HepG2 (cell line): ENCODE results near the gene TRIM74. TPM values are rescaled to one million over a fixed set of nuclear protein-coding genes. Genes with fewer than 3 reads are reported as not detected.

Experiments used
- ATAC-seq: fragments of 200-7000 bp; cut with Tn5 transposase; 3 replicates; pipeline ENCODE4 v1.9.1; 2020; ENCODE audit warnings: mild to moderate bottlenecking, moderate library complexity
- BruUV-seq: library from RNA; stranded (reverse); fragments of 400-500 nt; replicated peaks from 2 replicates; lab custom pipeline; 2021; lab: Mats Ljungman, UMichigan
- CTCF ChIA-PET: fragments of 300-600 bp; formaldehyde crosslinking; extraction: SDS; loops from one replicate; lab custom pipeline; 2021; ENCODE audit warnings: low total read pairs, inconsistent platforms, low intra/inter-chr PET ratio; lab: Yijun Ruan, JAX
- POLR2A ChIA-PET: fragments of 350-600 bp; sonication (Branson Sonifier 250); formaldehyde crosslinking; loops from one replicate; lab custom pipeline; 2020; ENCODE audit warnings: antibody characterized with exemption, inconsistent platforms; lab: Yijun Ruan, JAX
- DNase-seq: peaks from one replicate; pipeline ENCODE4 v3.0.0-alpha.2; 2015; ENCODE audit warnings: low spot score
- FAIRE-seq: peaks from 3 replicates; lab custom pipeline; 2011; peaks lifted over from hg19 to GRCh38; lab: Jason Lieb, UNC
- H2AFZ ChIP-seq: one replicate; pipeline ENCODE4 v1.6.1; 2011; ENCODE audit warnings: low read length, inconsistent platforms
- H3K27ac ChIP-seq: fragments of 300-600 bp; 3 replicates; pipeline ENCODE4 v1.8.0; 2011; ENCODE audit warnings: mixed run types, mild to moderate bottlenecking, mixed read lengths, low read length, inconsistent platforms; ENCODE audit not compliant: insufficient read depth; ENCODE audit errors: extremely low read length
- H3K27me3 ChIP-seq, 2 experiments: fragments of 200-600 bp in 1 of 2; 2 replicates in 1 of 2; 3 replicates in 1 of 2; pipeline versions ENCODE4 v1.6.0 to v1.8.0; 2011; ENCODE audit warnings: low read length in 2 of 2, mild to moderate bottlenecking in 2 of 2, moderate library complexity in 2 of 2, inconsistent platforms in 1 of 2; ENCODE audit not compliant: insufficient read depth in 2 of 2, control insufficient read depth in 1 of 2
- H3K36me3 ChIP-seq, 2 experiments: fragments of 200-600 bp in 1 of 2; replicated peaks in 1 of 2; 2 replicates in 1 of 2; 3 replicates in 1 of 2; pipeline versions ENCODE4 v1.5.1 to v1.8.0; 2011; ENCODE audit warnings: low read length in 2 of 2, inconsistent platforms in 1 of 2; ENCODE audit not compliant: insufficient read depth in 2 of 2, control insufficient read depth in 1 of 2
- H3K4me1 ChIP-seq: 2 replicates; pipeline ENCODE4 v1.5.1; 2012; ENCODE audit warnings: low read length, inconsistent platforms; ENCODE audit not compliant: insufficient read depth
- H3K4me2 ChIP-seq: 2 replicates; pipeline ENCODE4 v1.6.0; 2011; ENCODE audit warnings: low read depth, low read length, inconsistent platforms
- H3K4me3 ChIP-seq, 3 experiments: fragments of 200-600 bp in 1 of 3; sonication (generic), shearing (Covaris generic) in 1 of 3; replicated peaks in 1 of 3; 2 replicates each; pipeline ENCODE4 v1.5.1; 2011 to 2016; ENCODE audit warnings: low read length in 3 of 3, inconsistent platforms in 2 of 3, low read depth in 2 of 3, mild to moderate bottlenecking in 2 of 3, control low read depth in 1 of 3, mixed read lengths in 1 of 3; ENCODE audit not compliant: insufficient read depth in 1 of 3
- H3K79me2 ChIP-seq: one replicate; pipeline ENCODE4 v1.6.1; 2011; ENCODE audit warnings: low read length, inconsistent platforms; ENCODE audit not compliant: insufficient read depth
- H3K9ac ChIP-seq: 2 replicates; pipeline ENCODE4 v1.6.0; 2011; ENCODE audit warnings: mild to moderate bottlenecking, low read depth, low read length, inconsistent platforms; ENCODE audit not compliant: insufficient read depth
- H3K9me3 ChIP-seq: 2 replicates; pipeline ENCODE4 v1.5.1; 2012; ENCODE audit warnings: mild to moderate bottlenecking, low read length
- H4K20me1 ChIP-seq: 2 replicates; pipeline ENCODE4 v1.6.0; 2011; ENCODE audit warnings: inconsistent platforms, mild to moderate bottlenecking, low read length, moderate library complexity; ENCODE audit not compliant: insufficient read depth
- ATF7-NPFF ChIP-seq: sonication (generic); formaldehyde crosslinking; IDR thresholded peaks from 2 replicates; pipeline ENCODE4 v1.8.1; 2023; ENCODE audit warnings: mild to moderate bottlenecking, low read depth, missing genetic modification reagents, moderate library complexity
- KDM1A ChIP-seq: IDR thresholded peaks from 2 replicates; pipeline ENCODE4 v1.6.1; 2016; ENCODE audit warnings: missing compliant biosample characterization
- KDM5A ChIP-seq: fragments of 200-600 bp; sonication (generic); IDR thresholded peaks from 2 replicates; pipeline ENCODE4 v1.7.0; 2018; ENCODE audit warnings: antibody characterized with exemption, mild to moderate bottlenecking, low read length, borderline replicate concordance
- MAF1 ChIP-seq: sonication (generic); formaldehyde crosslinking; IDR thresholded peaks from 2 replicates; pipeline ENCODE4 v1.5.0; 2020; ENCODE audit warnings: missing genetic modification reagents, borderline replicate concordance
- MIER2 ChIP-seq: IDR thresholded peaks from 2 replicates; pipeline ENCODE4 v1.6.1; 2016; ENCODE audit warnings: missing biosample characterization, missing genetic modification reagents
- PHF21A ChIP-seq: sonication (generic); formaldehyde crosslinking; IDR thresholded peaks from 2 replicates; pipeline ENCODE4 v1.5.0; 2020; ENCODE audit warnings: mild to moderate bottlenecking, missing genetic modification reagents
- ZNF264 ChIP-seq: sonication (generic); formaldehyde crosslinking; IDR thresholded peaks from 2 replicates; pipeline ENCODE4 v1.4.0; 2020; ENCODE audit warnings: missing genetic modification reagents
- WGBS: methylation state at CpG from one replicate; pipeline ENCODE4 v1.1.6; 2017; ENCODE audit warnings: low lambda C conversion rate; 5-methylcytosine and 5-hydroxymethylcytosine counted together
- in situ Hi-C: cut with HindIII; loops from 2 replicates; pipeline ENCODE4 v1.10.0; 2017; ENCODE audit warnings: low pct_unique_long_range_greater_than_20kb; ENCODE audit not compliant: extremely low pct_ligation_motif_present
- intact Hi-C: fragments of 100-400 bp; cut with micrococcal nuclease; formaldehyde crosslinking; loops from one replicate; pipeline ENCODE4 v1.10.0; 2022; ENCODE audit not compliant: unreplicated experiment
- polyA plus RNA-seq, 8 experiments: library from polyadenylated mRNA; depleted of rRNA in 3 of 8; stranded (reverse) in 7 of 8; unstranded in 1 of 8; fragments of >200 nt; fragmentation: Illumina TruSeq in 4 of 8; extraction: Trizol in 4 of 8; gene quantifications; 2 replicates each; pipeline versions ENCODE4 v1.2.1 to v1.2.3, GENCODE V29; 2011 to 2016; ENCODE audit warnings: low read depth in 4 of 8, missing spikeins in 1 of 8, mixed read lengths in 1 of 8; ENCODE audit not compliant: insufficient read depth in 1 of 8
- total RNA-seq, 5 experiments: library from RNA; depleted of rRNA; stranded (reverse); fragments of >200 nt; fragmentation: Illumina TruSeq; extraction: Trizol; gene quantifications; 2 replicates each; pipeline ENCODE4 v1.2.3, GENCODE V29; 2016; ENCODE audit warnings: low read depth in 1 of 5
- TF ChIP-seq, protein P1 (sequence below): sonication (generic); formaldehyde crosslinking; IDR thresholded peaks from 2 replicates; pipeline ENCODE4 v1.4.0; 2020; ENCODE audit warnings: mild to moderate bottlenecking, missing genetic modification reagents
- TF ChIP-seq, protein P2 (sequence below): sonication (generic); formaldehyde crosslinking; IDR thresholded peaks from 2 replicates; pipeline ENCODE4 v1.4.0; 2020; ENCODE audit warnings: missing genetic modification reagents

The TRIM74 gene
- total and polyA plus RNA-seq, 2 of the 13 experiments (the other 11 are each of a cell fraction or from before 2014, with no cell fraction given): 0.51 to 1.4 TPM

DNA sequence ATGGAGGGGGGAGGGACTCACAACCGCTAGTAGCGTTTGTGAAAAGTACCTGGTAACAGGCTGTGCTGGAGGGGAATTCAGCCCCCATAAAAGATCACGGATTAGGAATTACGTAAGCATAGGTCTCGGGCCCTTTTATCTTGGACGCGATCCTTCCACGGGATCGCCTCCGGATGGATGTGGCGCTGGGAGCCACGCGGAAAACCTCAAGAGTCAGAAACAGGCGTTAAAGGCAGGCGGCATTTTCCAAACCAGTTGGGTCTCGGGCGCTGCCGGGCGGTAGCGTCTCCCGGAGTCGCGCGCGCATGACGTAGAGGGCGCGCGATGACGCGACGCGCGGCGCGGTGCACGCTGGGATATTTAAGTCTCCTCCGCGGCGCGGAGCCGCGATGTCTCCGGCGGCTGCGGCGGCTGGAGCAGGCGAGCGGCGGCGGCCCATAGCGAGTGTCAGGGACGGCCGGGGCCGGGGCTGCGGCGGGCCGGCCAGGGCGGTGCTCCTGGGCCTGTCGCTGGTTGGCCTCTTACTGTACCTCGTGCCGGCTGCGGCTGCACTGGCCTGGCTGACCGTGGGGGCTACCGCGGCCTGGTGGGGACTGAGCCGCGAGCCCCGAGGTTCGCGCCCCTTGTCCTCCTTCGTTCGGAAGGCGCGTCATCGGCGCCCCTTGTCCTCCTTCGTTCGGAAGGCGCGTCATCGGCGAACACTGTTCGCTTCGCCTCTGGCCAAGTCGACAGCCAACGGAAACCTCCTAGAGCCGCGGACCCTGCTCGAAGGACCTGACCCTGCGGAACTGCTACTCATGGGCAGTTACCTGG lies 44.3 kb downstream of the TRIM74 start, which contains the start of gene POM121:
TSS of gene POM121 (plus strand) at position 363 of the 813 bp plus-strand sequence. CDS start at position 390, 27 bp downstream.
- POLR2A ChIA-PET: no interaction called here
- WGBS: 2% methylated on average over 19 of the region's 91 CpGs
- no peaks in the 10 kb centered on the region; a peak in 1 of 5 replicates for H3K27me3 ChIP-seq
- H3K4me3 ChIP-seq: peak within 1 kb of the TSS; percentile 60 to 74 (median 73)
- H3K9ac ChIP-seq: peak within 1 kb of the TSS; percentile 81
- peaks cover 38% of the 10 kb centered on the region for H3K79me2 ChIP-seq
- peaks cover 6% of the 10 kb centered on the region; the same call in 1 of the 2 replicates for H4K20me1 ChIP-seq
- in situ Hi-C loops (no loop called here), intact Hi-C loops (no loop called here)
- FAIRE-seq (no peak), DNase-seq (peak; percentile 71), ATAC-seq (peak; percentile 85)
- no peaks in the 10 kb centered on the region for H3K9me3 ChIP-seq
- BruUV-seq: no TSS peak
- H2AFZ ChIP-seq: no peak within 1 kb of the TSS
- H3K4me1 ChIP-seq: peaks cover 24% of the 10 kb centered on the region
- H3K4me2 ChIP-seq: peak within 1 kb of the TSS; percentile 88
- H3K27ac ChIP-seq: peak within 1 kb of the TSS; percentile 73
- CTCF ChIA-PET: no interaction called here
- peaks cover 13 to 38% of the 10 kb centered on the region in 2 experiments for H3K36me3 ChIP-seq
- TF ChIP-seq, protein P1, sequence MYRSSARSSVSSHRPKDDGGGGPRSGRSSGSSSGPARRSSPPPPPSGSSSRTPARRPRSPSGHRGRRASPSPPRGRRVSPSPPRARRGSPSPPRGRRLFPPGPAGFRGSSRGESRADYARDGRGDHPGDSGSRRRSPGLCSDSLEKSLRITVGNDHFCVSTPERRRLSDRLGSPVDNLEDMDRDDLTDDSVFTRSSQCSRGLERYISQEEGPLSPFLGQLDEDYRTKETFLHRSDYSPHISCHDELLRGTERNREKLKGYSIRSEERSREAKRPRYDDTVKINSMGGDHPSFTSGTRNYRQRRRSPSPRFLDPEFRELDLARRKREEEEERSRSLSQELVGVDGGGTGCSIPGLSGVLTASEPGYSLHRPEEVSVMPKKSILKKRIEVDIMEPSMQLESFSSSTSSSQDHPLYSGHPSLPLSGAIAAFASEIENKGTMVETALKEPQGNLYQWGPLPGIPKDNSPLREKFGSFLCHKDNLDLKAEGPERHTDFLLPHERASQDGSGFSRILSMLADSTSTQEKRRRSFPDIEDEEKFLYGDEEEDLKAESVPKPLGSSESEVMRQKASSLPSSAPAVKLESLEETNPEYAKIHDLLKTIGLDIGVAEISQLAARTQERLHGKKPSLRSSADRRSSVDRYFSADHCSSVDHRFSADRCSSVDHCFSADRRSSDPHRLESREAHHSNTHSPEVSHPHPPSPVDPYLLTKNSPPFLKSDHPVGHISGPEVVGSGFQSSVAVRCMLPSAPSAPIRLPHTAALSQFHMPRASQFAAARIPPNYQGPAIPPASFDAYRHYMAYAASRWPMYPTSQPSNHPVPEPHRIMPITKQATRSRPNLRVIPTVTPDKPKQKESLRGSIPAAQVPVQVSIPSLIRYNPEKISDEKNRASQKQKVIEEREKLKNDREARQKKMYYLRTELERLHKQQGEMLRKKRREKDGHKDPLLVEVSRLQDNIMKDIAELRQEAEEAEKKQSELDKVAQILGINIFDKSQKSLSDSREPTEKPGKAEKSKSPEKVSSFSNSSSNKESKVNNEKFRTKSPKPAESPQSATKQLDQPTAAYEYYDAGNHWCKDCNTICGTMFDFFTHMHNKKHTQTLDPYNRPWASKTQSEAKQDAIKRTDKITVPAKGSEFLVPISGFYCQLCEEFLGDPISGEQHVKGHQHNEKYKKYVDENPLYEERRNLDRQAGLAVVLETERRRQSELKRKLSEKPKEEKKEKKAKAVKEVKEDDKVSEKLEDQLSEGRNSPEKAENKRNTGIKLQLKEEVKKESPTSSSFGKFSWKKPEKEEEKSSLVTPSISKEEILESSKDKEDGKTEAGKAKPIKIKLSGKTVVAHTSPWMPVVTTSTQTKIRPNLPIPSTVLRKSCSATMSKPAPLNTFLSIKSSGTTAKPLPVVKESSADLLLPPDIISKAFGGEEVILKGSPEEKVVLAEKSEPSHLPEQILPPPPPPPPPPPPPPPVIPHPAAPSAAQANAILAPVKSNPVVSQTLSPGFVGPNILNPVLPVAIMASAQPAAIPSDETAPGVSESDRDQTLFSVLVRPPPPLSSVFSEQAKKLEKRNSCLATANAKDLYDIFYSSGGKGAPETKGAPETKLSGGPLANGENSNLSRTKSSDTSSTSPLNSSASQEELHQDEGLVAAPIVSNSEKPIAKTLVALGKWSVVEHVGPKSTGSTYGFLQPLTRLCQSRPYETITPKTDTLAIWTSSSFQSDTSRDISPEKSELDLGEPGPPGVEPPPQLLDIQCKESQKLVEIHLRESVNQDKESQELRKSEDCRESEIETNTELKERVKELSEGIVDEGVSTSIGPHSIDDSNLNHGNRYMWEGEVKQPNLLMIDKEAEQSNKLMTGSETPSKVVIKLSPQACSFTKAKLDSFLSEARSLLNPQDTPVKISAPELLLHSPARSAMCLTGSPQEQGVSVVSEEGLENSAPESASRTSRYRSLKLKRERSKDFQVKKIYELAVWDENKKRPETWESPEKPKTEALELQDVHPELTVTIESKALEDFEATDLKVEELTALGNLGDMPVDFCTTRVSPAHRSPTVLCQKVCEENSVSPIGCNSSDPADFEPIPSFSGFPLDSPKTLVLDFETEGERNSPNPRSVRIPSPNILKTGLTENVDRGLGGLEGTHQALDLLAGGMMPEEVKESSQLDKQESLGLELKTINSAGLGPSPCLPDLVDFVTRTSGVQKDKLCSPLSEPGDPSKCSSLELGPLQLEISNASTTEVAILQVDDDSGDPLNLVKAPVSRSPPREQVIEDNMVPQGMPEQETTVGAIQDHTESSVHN: no peak
- no peak for TF ChIP-seq PHF21A (CRISPR knock-in tag)
- TF ChIP-seq, protein P2, sequence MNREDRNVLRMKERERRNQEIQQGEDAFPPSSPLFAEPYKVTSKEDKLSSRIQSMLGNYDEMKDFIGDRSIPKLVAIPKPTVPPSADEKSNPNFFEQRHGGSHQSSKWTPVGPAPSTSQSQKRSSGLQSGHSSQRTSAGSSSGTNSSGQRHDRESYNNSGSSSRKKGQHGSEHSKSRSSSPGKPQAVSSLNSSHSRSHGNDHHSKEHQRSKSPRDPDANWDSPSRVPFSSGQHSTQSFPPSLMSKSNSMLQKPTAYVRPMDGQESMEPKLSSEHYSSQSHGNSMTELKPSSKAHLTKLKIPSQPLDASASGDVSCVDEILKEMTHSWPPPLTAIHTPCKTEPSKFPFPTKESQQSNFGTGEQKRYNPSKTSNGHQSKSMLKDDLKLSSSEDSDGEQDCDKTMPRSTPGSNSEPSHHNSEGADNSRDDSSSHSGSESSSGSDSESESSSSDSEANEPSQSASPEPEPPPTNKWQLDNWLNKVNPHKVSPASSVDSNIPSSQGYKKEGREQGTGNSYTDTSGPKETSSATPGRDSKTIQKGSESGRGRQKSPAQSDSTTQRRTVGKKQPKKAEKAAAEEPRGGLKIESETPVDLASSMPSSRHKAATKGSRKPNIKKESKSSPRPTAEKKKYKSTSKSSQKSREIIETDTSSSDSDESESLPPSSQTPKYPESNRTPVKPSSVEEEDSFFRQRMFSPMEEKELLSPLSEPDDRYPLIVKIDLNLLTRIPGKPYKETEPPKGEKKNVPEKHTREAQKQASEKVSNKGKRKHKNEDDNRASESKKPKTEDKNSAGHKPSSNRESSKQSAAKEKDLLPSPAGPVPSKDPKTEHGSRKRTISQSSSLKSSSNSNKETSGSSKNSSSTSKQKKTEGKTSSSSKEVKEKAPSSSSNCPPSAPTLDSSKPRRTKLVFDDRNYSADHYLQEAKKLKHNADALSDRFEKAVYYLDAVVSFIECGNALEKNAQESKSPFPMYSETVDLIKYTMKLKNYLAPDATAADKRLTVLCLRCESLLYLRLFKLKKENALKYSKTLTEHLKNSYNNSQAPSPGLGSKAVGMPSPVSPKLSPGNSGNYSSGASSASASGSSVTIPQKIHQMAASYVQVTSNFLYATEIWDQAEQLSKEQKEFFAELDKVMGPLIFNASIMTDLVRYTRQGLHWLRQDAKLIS (CRISPR knock-in tag): no peak
- peak; percentile 60 for TF ChIP-seq ATF7-NPFF (CRISPR knock-in tag)
- TF ChIP-seq KDM1A (CRISPR knock-in tag): no peak
- TF ChIP-seq MIER2 (CRISPR knock-in tag): no peak
- TF ChIP-seq KDM5A: peak; percentile 98
- no peak; the same call in 1 of the 2 replicates for TF ChIP-seq MAF1 (CRISPR knock-in tag)
- no peak for TF ChIP-seq ZNF264 (CRISPR knock-in tag)
